HG03469 (cell line): ENCODE data around the gene ASPG.

Experiments used
- ATAC-seq: cut with Tn5 transposase; IDR thresholded peaks from one replicate; pipeline ENCODE4 v1.9.1; 2021; ENCODE audit warnings: mild to moderate bottlenecking, moderate library complexity, moderate number of reproducible peaks; ENCODE audit not compliant: unreplicated experiment

ASPG gene

GRCh38 chr14:104092931-104093365, 7.4 kb downstream of the ASPG start:
- no peak for ATAC-seq

GRCh38 chr14:104093366-104094055, 8.0 kb downstream of the ASPG start:
- no peak for ATAC-seq

GRCh38 chr14:104094056-104094708, 8.7 kb downstream of the ASPG start:
- ATAC-seq: no peak

- ATAC-seq: no peak
Measured at GRCh38 chr14:104094709-104095425, 9.4 kb downstream of the ASPG start.

- no peak for ATAC-seq
Measured at GRCh38 chr14:104095426-104096310, 10.2 kb downstream of the ASPG start.

- no peak for ATAC-seq
Measured at GRCh38 chr14:104096318-104096717, 10.8 kb downstream of the ASPG start.

GRCh38 chr14:104096751-104097700, 11.5 kb downstream of the ASPG start:
- no peak for ATAC-seq

GRCh38 chr14:104098272-104099095, 13.0 kb downstream of the ASPG start:
- no peak for ATAC-seq

- no peak for ATAC-seq
Measured at GRCh38 chr14:104099096-104100041, 13.9 kb downstream of the ASPG start.

- no peak for ATAC-seq
Measured at GRCh38 chr14:104100171-104101085, 14.9 kb downstream of the ASPG start.

- no peak for ATAC-seq
Measured at GRCh38 chr14:104101086-104101621, 15.7 kb downstream of the ASPG start.

GRCh38 chr14:104101651-104102281, 16.3 kb downstream of the ASPG start:
- no peak for ATAC-seq

GRCh38 chr14:104102282-104102914, 16.9 kb downstream of the ASPG start:
- ATAC-seq: no peak

GRCh38 chr14:104103061-104103445, 17.6 kb downstream of the ASPG start:
- ATAC-seq: no peak

- ATAC-seq: no peak
Measured at GRCh38 chr14:104103446-104104075, 18.1 kb downstream of the ASPG start.
